K562 (cell line): ENCODE measurements around the gene PPP1R3G. TPM values are rescaled to one million over a fixed set of nuclear protein-coding genes. Genes with fewer than 3 reads are reported as not detected.

Experiments
- ATAC-seq: fragments of 200-7000 bp; cut with Tn5 transposase; 3 replicates; pipeline ENCODE4 v1.9.1; 2020; ENCODE audit warnings: moderate library complexity
- BruUV-seq: library from RNA; stranded (reverse); fragments of 400-500 nt; replicated peaks from 2 replicates; lab custom pipeline; 2021; lab: Mats Ljungman, UMichigan
- CTCF ChIA-PET: fragments of 300-600 bp; formaldehyde crosslinking; extraction: SDS; loops from one replicate; lab custom pipeline; 2021; ENCODE audit warnings: low intra/inter-chr PET ratio; lab: Yijun Ruan, JAX
- POLR2A ChIA-PET: fragments of 300-600, 350-650 bp; sonication (Branson Sonifier 250); formaldehyde crosslinking; extraction: SDS; loops from one replicate; lab custom pipeline; 2021; ENCODE audit warnings: antibody characterized with exemption, inconsistent platforms; lab: Yijun Ruan, JAX
- DNase-seq, 4 experiments: peaks; one replicate each; pipeline versions ENCODE4 v3.0.0 to v3.0.0-alpha.2; 2011 to 2018; ENCODE audit warnings: low spot score in 3 of 4, mixed read lengths in 3 of 4; ENCODE audit errors: extremely low read depth in 1 of 4
- FAIRE-seq: peaks from 2 replicates; lab custom pipeline; 2011; peaks lifted over from hg19 to GRCh38; lab: Jason Lieb, UNC
- H2AFZ ChIP-seq: 2 replicates; pipeline ENCODE4 v1.6.0; 2011; ENCODE audit warnings: low read depth, low read length, control low read depth, inconsistent platforms
- H3K27ac ChIP-seq: fragments of 200-600 bp; 3 replicates; pipeline ENCODE4 v1.8.0; 2011; ENCODE audit warnings: low read depth, mild to moderate bottlenecking, control low read depth, inconsistent platforms, low read length, moderate library complexity, mixed read lengths; ENCODE audit errors: extremely low read depth
- H3K27me3 ChIP-seq, 2 experiments: fragments of 300-600 bp in 1 of 2; 2 replicates in 1 of 2; 3 replicates in 1 of 2; pipeline versions ENCODE4 v1.6.0 to v1.8.0; 2011; ENCODE audit warnings: inconsistent platforms in 2 of 2, low read length in 2 of 2, mild to moderate bottlenecking in 1 of 2, mixed read lengths in 1 of 2, moderate library complexity in 1 of 2; ENCODE audit not compliant: control insufficient read depth in 2 of 2, insufficient read depth in 2 of 2
- H3K36me3 ChIP-seq: fragments of 300-600 bp; 3 replicates; pipeline ENCODE4 v1.8.0; 2011; ENCODE audit warnings: mild to moderate bottlenecking, low read length, inconsistent platforms; ENCODE audit not compliant: control insufficient read depth, insufficient read depth
- H3K4me1 ChIP-seq, 2 experiments: fragments of 200-600 bp in 1 of 2; replicated peaks in 1 of 2; 2 replicates in 1 of 2; 3 replicates in 1 of 2; pipeline versions ENCODE4 v1.5.1 to v1.8.0; 2011; ENCODE audit warnings: inconsistent platforms in 2 of 2, low read length in 2 of 2, mild to moderate bottlenecking in 1 of 2, mixed read lengths in 1 of 2, moderate library complexity in 1 of 2; ENCODE audit not compliant: control insufficient read depth in 2 of 2, insufficient read depth in 2 of 2
- H3K4me2 ChIP-seq: 2 replicates; pipeline ENCODE4 v1.6.1; 2011; ENCODE audit warnings: low read length, control low read depth, inconsistent platforms, mixed read lengths; ENCODE audit not compliant: insufficient read depth
- H3K4me3 ChIP-seq: fragments of 200-600 bp; sonication (generic), shearing (Covaris generic); 2 replicates; pipeline ENCODE4 v1.5.1; 2016; ENCODE audit warnings: control low read depth, inconsistent platforms
- H3K79me2 ChIP-seq: fragments of 200-600 bp; 3 replicates; pipeline ENCODE4 v1.8.0; 2011; ENCODE audit warnings: low read length, inconsistent platforms; ENCODE audit not compliant: control insufficient read depth, insufficient read depth
- H3K9ac ChIP-seq, 2 experiments: 2 replicates each; pipeline versions ENCODE4 v1.6.0 to v1.6.1; 2011; ENCODE audit warnings: low read depth in 2 of 2, low read length in 2 of 2, control low read depth in 1 of 2, inconsistent platforms in 1 of 2, mild to moderate bottlenecking in 1 of 2, mixed read lengths in 1 of 2; ENCODE audit not compliant: insufficient read depth in 1 of 2
- H3K9me1 ChIP-seq: one replicate; pipeline ENCODE4 v1.6.0; 2011; ENCODE audit warnings: inconsistent platforms, mild to moderate bottlenecking, low read length, moderate library complexity; ENCODE audit not compliant: control insufficient read depth, insufficient read depth
- H3K9me3 ChIP-seq: replicated peaks from 2 replicates; pipeline ENCODE4 v1.5.1; 2011; ENCODE audit warnings: low read depth, low read length, inconsistent platforms; ENCODE audit not compliant: control insufficient read depth, insufficient read depth
- H4K20me1 ChIP-seq: replicated peaks from 2 replicates; pipeline ENCODE4 v1.6.1; 2011; ENCODE audit warnings: low read length, inconsistent platforms, mixed read lengths; ENCODE audit not compliant: control insufficient read depth, insufficient read depth
- DACH1 ChIP-seq: fragments of 450-650 bp; IDR thresholded peaks from 2 replicates; pipeline ENCODE4 v1.6.1; 2018; ENCODE audit not compliant: partially characterized antibody
- EGR1 ChIP-seq: fragments of 450-650 bp; conservative IDR thresholded peaks from 2 replicates; pipeline ENCODE4 v1.6.1; 2017; ENCODE audit warnings: mild to moderate bottlenecking
- ERF ChIP-seq: fragments of 450-650 bp; formaldehyde crosslinking; IDR thresholded peaks from 2 replicates; pipeline ENCODE4 v1.4.0; 2020; ENCODE audit warnings: mild to moderate bottlenecking, mixed read lengths
- KDM1A ChIP-seq, 2 experiments: fragments of 450-650 bp; IDR thresholded peaks; 2 replicates each; pipeline ENCODE4 v1.6.1; 2016; ENCODE audit warnings: mild to moderate bottlenecking in 2 of 2
- MTA3 ChIP-seq: fragments of 450-650 bp; formaldehyde crosslinking; IDR thresholded peaks from 2 replicates; pipeline ENCODE4 v1.6.1; 2017; ENCODE audit warnings: mild to moderate bottlenecking, borderline replicate concordance
- PHB ChIP-seq: fragments of 250-450 bp; sonication (Bioruptor Pico); IDR thresholded peaks from 2 replicates; pipeline ENCODE4 v1.5.0; 2021
- PHF21A ChIP-seq: fragments of 450-650 bp; IDR thresholded peaks from 2 replicates; pipeline ENCODE4 v1.6.1; 2017; ENCODE audit warnings: low read depth, borderline replicate concordance
- ZKSCAN1 ChIP-seq: fragments of 150-350 bp; IDR thresholded peaks from 2 replicates; pipeline ENCODE4 v1.6.1; 2016; ENCODE audit warnings: low read depth, low read length
- ZNF184 ChIP-seq: sonication (generic); formaldehyde crosslinking; IDR thresholded peaks from 2 replicates; pipeline ENCODE4 v1.5.0; 2020; ENCODE audit warnings: missing genetic modification reagents
- ZNF212 ChIP-seq: fragments of 450-650 bp; formaldehyde crosslinking; IDR thresholded peaks from 2 replicates; pipeline ENCODE4 v1.4.0; 2020; ENCODE audit warnings: mild to moderate bottlenecking
- ZNF584 ChIP-seq: fragments of 200-800 bp; sonication (Bioruptor generic); IDR thresholded peaks from 2 replicates; pipeline ENCODE4 v1.6.1; 2016; ENCODE audit warnings: low read depth, mild to moderate bottlenecking, missing genetic modification characterization, missing compliant biosample characterization
- ZNF707 ChIP-seq: fragments of 250-450 bp; sonication (Bioruptor Pico); conservative IDR thresholded peaks from 2 replicates; pipeline ENCODE4 v1.8.0; 2022; ENCODE audit warnings: inconsistent platforms, mild to moderate bottlenecking, moderate library complexity
- ZNF75A ChIP-seq: fragments of 450-650 bp; formaldehyde crosslinking; IDR thresholded peaks from 2 replicates; pipeline ENCODE4 v1.4.0; 2020; ENCODE audit warnings: mild to moderate bottlenecking
- WGBS: fragments of 100-300 bp; shearing (Covaris generic); methylation state at CpG from one replicate; pipeline ENCODE4 v1.1.6; 2016; ENCODE audit warnings: low coverage, mixed read lengths; ENCODE audit not compliant: insufficient coverage; ENCODE audit errors: missing lambda C conversion rate; 5-methylcytosine and 5-hydroxymethylcytosine counted together
- in situ Hi-C: fragments of 300-500 bp; cut with MboI; formaldehyde crosslinking; loops from 4 replicates; pipeline ENCODE4 v1.15.0; 2018; ENCODE audit warnings: inconsistent platforms, mixed read lengths
- intact Hi-C: fragments of 100-400 bp; cut with micrococcal nuclease; formaldehyde crosslinking; loops from 2 replicates; pipeline ENCODE4 v1.14.2; 2022
- polyA plus RNA-seq, 8 experiments: library from polyadenylated mRNA; depleted of rRNA in 4 of 8; stranded (reverse) in 5 of 8; unstranded in 3 of 8; fragments of >200 nt; fragmentation: Nextera tagmentation in 2 of 8; fragmentation: Illumina TruSeq in 1 of 8; extraction: Ambion mirVana in 2 of 8; extraction: Trizol in 1 of 8; gene quantifications; 2 replicates each; pipeline versions ENCODE4 v1.2.1 to v1.2.3, GENCODE V29; 2011 to 2014; ENCODE audit warnings: inconsistent platforms in 1 of 8, missing spikeins in 1 of 8
- total RNA-seq, 7 experiments: library from RNA; depleted of rRNA in 6 of 7; stranded (reverse); fragments of >200 nt in 6 of 7; fragmentation: Illumina TruSeq in 2 of 7; extraction: Trizol in 2 of 7; gene quantifications; 2 replicates each; pipeline versions ENCODE4 v1.2.1 to v1.2.3, GENCODE V29; 2011 to 2021; ENCODE audit warnings: low replicate concordance in 1 of 7
- TF ChIP-seq, protein P1 (sequence below): sonication (generic); formaldehyde crosslinking; IDR thresholded peaks from 2 replicates; pipeline ENCODE4 v1.8.1; 2023; ENCODE audit warnings: mild to moderate bottlenecking, missing genetic modification reagents

PPP1R3G gene
- total and polyA plus RNA-seq, 9 of the 15 experiments (the other 6 are each of a cell fraction or from before 2014, with no cell fraction given): 0.01 to 0.13 (median 0.01) TPM; not detected in 4

DNA sequence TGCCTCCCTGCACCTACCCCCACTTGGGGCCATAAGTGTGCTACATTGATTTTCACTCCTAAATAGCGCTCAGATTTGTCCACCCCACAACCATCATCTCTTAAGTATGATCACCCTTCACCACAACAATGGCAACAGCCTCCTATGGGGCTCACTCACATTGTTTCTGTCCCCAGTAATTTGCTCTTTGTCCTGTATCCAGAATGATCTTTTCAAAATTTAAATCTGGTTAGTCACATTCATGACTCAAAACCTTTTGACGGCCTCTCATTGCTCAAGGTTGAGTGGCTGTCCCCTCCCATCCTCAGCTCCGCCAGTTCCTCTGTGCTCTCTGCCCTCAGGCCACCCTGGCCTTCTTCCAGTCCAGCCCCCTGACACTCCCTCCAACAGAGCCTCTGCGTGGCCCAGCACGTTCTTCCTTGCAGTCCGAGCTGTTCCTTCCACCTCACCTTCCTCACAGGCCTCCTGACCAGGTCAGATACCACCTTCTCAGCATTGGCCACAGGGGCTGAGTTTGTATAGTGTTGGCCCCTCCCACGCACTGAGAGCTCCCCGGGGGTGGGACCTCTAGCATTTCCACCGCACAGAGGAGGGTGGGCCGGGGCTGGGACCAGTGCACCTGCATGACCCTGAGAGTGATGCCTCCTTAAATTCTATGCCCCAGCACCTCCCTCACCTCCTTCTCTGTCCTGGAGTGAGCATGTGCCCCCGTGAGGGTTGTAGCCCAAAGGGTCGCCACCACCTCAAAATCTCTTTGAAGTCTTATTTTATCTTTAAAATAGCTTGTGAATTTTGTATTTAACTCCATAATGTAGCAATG is 2.4 kb upstream of the PPP1R3G start:
- H3K36me3 ChIP-seq: no peaks in the 10 kb centered on the region
- ATAC-seq (peak; percentile 35; the same call in 2 of the 3 replicates), FAIRE-seq (no peak), DNase-seq (peak in 1 of 4 experiments; percentile 14)
- no peaks in the 10 kb centered on the region for H4K20me1 ChIP-seq
- no peak overlapping the region; the same call in 1 of the 2 replicates for H3K4me2 ChIP-seq
- no peaks in the 10 kb centered on the region for H3K9me3 ChIP-seq
- no peak overlapping the region for H3K9ac ChIP-seq
- ChIA-PET POLR2A (interaction anchor here (0.6 kb wide), 1 partner anchor 1623 kb away, joined by 4 read pairs; no protein-coding TSS in a partner anchor), CTCF (no interaction called here)
- 5% methylated on average over 11 of the region's 12 CpGs for WGBS
- H3K79me2 ChIP-seq: no peaks in the 10 kb centered on the region
- peaks cover 17 to 39% of the 10 kb centered on the region in 2 experiments; a peak in 3 of 5 replicates for H3K27me3 ChIP-seq
- in situ Hi-C loops: no loop called here
- H3K4me1 ChIP-seq: peaks cover 5 to 23% of the 10 kb centered on the region in 2 experiments; a peak in 3 of 5 replicates
- intact Hi-C loops: no loop called here
- no TSS peak for BruUV-seq
- H3K27ac ChIP-seq: no peak overlapping the region
- no peaks in the 10 kb centered on the region for H3K9me1 ChIP-seq
- TF ChIP-seq ZNF184 (CRISPR knock-in tag): no peak
- peak; percentile 41 for TF ChIP-seq EGR1
- peak; percentile 56 to 61; a peak in 3 of 4 replicates for TF ChIP-seq KDM1A (IDR thresholded peaks at IDR 0.05)
- TF ChIP-seq PHF21A: peak; percentile 48; the same call in 1 of the 2 replicates
- no peak for TF ChIP-seq DACH1
- H2AFZ ChIP-seq: no peak overlapping the region
- no peak overlapping the region for H3K4me3 ChIP-seq

DNA sequence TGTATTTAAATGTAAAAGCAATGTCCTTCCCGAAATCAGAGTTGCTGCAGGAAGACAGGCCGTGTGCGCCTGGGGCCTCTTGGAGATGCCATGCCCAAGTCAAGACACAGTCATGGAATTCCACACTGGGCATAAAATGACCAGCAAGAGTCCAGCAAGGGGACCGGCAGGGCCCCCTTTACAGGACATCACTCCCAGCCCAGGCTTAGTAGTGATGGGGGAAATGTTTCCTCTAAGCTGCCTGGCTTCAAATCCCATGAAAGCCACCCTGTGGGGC is 1.9 kb upstream of the PPP1R3G start:
- H3K36me3 ChIP-seq: no peaks in the 10 kb centered on the region
- POLR2A ChIA-PET: interaction anchor here (0.6 kb wide), 1 partner anchor 855 kb away, joined by 3 read pairs; no protein-coding TSS in a partner anchor
- H3K79me2 ChIP-seq: no peaks in the 10 kb centered on the region
- H3K9me1 ChIP-seq: no peaks in the 10 kb centered on the region
- H3K9me3 ChIP-seq: no peaks in the 10 kb centered on the region
- no peak for ATAC-seq
- TF ChIP-seq PHB (CRISPR knock-in tag) (no peak), ZNF584 (CRISPR knock-in tag) (no peak), MTA3 (no peak), ERF (CRISPR knock-in tag) (no peak), ZNF75A (no peak), ZNF212 (no peak), ZNF707 (CRISPR knock-in tag) (no peak), ZKSCAN1 (no peak)
- TF ChIP-seq, protein P1, sequence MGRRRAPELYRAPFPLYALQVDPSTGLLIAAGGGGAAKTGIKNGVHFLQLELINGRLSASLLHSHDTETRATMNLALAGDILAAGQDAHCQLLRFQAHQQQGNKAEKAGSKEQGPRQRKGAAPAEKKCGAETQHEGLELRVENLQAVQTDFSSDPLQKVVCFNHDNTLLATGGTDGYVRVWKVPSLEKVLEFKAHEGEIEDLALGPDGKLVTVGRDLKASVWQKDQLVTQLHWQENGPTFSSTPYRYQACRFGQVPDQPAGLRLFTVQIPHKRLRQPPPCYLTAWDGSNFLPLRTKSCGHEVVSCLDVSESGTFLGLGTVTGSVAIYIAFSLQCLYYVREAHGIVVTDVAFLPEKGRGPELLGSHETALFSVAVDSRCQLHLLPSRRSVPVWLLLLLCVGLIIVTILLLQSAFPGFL (CRISPR knock-in tag): no peak
- TF ChIP-seq, all 486 proteins: peak for 0
- Histone ChIP-seq H3K4me2 (no peak overlapping the region), H3K4me3 (no peak overlapping the region), H3K9ac (no peak overlapping the region), H3K27me3 (peaks cover 17 to 39% of the 10 kb centered on the region in 2 experiments; a peak in 3 of 5 replicates), H3K4me1 (peaks cover 5 to 23% of the 10 kb centered on the region in 2 experiments; a peak in 3 of 5 replicates), H3K27ac (no peak overlapping the region), H4K20me1 (no peaks in the 10 kb centered on the region), H2AFZ (no peak overlapping the region)
- CTCF ChIA-PET: no interaction called here
- in situ Hi-C loops: no loop called here
- no TSS peak for BruUV-seq
- 46% methylated on average over 4 of the region's 4 CpGs for WGBS
- DNase-seq: no peak
- no peak for FAIRE-seq
- intact Hi-C loops: no loop called here
